ENCODE data around the gene ALDH7A1.

DNA sequence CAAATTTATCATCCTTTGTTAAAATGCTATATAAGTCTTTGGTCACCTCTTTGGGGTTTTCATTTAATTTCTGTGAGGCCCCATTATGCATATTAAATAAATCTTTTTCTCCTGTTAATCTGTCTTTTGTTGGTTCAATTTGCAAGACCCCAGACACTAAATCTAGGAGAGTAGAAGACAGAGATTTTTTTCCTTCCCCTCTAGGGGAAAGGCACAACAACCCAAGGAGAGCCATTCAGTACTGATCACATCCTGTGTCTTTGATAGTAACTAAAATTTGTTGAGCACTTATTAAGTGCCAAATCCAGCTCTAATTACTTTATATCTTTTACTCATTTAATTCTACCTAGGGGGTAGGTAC, 74.4 kb downstream of the ALDH7A1 start:
- TF ChIP-seq SMAD4 (CRISPR knock-in tag; IDR thresholded peaks at IDR 0.05) (no peak), SP1 (CRISPR knock-in tag; conservative IDR thresholded peaks at IDR 0.05) (no peak), CREM (CRISPR knock-in tag; IDR thresholded peaks at IDR 0.05) (no peak), CREB1 (CRISPR knock-in tag; IDR thresholded peaks at IDR 0.05) (no peak), ZNF121 (CRISPR knock-in tag; IDR thresholded peaks at IDR 0.05) (no peak), MXD4 (CRISPR knock-in tag; IDR thresholded peaks at IDR 0.05; ENCODE audit: borderline replicate concordance) (no peak), JUN (CRISPR knock-in tag; IDR thresholded peaks at IDR 0.05) (no peak)
- TF ChIP-seq, protein P1, sequence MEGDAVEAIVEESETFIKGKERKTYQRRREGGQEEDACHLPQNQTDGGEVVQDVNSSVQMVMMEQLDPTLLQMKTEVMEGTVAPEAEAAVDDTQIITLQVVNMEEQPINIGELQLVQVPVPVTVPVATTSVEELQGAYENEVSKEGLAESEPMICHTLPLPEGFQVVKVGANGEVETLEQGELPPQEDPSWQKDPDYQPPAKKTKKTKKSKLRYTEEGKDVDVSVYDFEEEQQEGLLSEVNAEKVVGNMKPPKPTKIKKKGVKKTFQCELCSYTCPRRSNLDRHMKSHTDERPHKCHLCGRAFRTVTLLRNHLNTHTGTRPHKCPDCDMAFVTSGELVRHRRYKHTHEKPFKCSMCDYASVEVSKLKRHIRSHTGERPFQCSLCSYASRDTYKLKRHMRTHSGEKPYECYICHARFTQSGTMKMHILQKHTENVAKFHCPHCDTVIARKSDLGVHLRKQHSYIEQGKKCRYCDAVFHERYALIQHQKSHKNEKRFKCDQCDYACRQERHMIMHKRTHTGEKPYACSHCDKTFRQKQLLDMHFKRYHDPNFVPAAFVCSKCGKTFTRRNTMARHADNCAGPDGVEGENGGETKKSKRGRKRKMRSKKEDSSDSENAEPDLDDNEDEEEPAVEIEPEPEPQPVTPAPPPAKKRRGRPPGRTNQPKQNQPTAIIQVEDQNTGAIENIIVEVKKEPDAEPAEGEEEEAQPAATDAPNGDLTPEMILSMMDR (IDR thresholded peaks at IDR 0.05), result no peak
- TF ChIP-seq, protein P2, sequence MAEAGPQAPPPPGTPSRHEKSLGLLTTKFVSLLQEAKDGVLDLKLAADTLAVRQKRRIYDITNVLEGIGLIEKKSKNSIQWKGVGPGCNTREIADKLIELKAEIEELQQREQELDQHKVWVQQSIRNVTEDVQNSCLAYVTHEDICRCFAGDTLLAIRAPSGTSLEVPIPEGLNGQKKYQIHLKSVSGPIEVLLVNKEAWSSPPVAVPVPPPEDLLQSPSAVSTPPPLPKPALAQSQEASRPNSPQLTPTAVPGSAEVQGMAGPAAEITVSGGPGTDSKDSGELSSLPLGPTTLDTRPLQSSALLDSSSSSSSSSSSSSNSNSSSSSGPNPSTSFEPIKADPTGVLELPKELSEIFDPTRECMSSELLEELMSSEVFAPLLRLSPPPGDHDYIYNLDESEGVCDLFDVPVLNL (CRISPR knock-in tag; IDR thresholded peaks at IDR 0.05; ENCODE audit: borderline replicate concordance, low read depth), result no peak

Data from WTC11 (cell line).